NCI-H2029 (cell line): Measurements from ENCODE around the gene TRMT2B.
"Not testable (repeated sequence)": the region's sequence is repeated elsewhere in the genome, so short reads cannot be mapped to it uniquely, and the experiment has no call there.

Experiments
- DNase-seq: peaks from one replicate; lab custom pipeline; 2025; lab: John Stamatoyannopoulos, UW

Gene TRMT2B

GRCh38 chrX:101051549-101052302 is at the start of gene TRMT2B:
Gene TRMT2B, minus strand, starts transcription at chrX:101052111. Its CDS starts 9,822 bp downstream, at chrX:101042289.
- peak; percentile 50 for DNase-seq

- peak; percentile 85 for DNase-seq
Measured at GRCh38 chrX:101097546-101098453, 45.9 kb upstream of the TRMT2B start, which contains the start of gene CENPI. Gene CENPI, plus strand, starts transcription at chrX:101098204. Its CDS starts 2,867 bp downstream, at chrX:101101071.

- no peak for DNase-seq
Measured at GRCh38 chrX:101091817-101092216, 39.9 kb upstream of the TRMT2B start.

GRCh38 chrX:101081231-101081630 is 29.3 kb upstream of the TRMT2B start:
- DNase-seq: no peak

GRCh38 chrX:101080326-101081124 is 28.6 kb upstream of the TRMT2B start:
- DNase-seq: no peak

- DNase-seq: no peak
Measured at GRCh38 chrX:101079736-101080270, 27.9 kb upstream of the TRMT2B start.

- DNase-seq: no peak
Measured at GRCh38 chrX:101078716-101079598, 27.0 kb upstream of the TRMT2B start, which contains the start of gene TMEM35A. Gene TMEM35A, plus strand, starts transcription at chrX:101078879. Its CDS starts 124 bp downstream, at chrX:101079003.

- no peak for DNase-seq
Measured at GRCh38 chrX:101071582-101071981, 19.7 kb upstream of the TRMT2B start.

- DNase-seq: no peak
Measured at GRCh38 chrX:101062176-101062575, 10.3 kb upstream of the TRMT2B start.

GRCh38 chrX:101057093-101057714 is 5.3 kb upstream of the TRMT2B start:
- DNase-seq: no peak

GRCh38 chrX:101056551-101056950 is 4.6 kb upstream of the TRMT2B start:
- DNase-seq: not testable (repeated sequence)

GRCh38 chrX:101051153-101051548 is 760 bp downstream of the TRMT2B start:
- no peak for DNase-seq

GRCh38 chrX:101040197-101040596 is 11.7 kb downstream of the TRMT2B start:
- DNase-seq: no peak

GRCh38 chrX:101037231-101037630 is 14.7 kb downstream of the TRMT2B start:
- no peak for DNase-seq

- DNase-seq: no peak
Measured at GRCh38 chrX:101029665-101030064, 22.2 kb downstream of the TRMT2B start.

GRCh38 chrX:101028562-101028961 is 23.3 kb downstream of the TRMT2B start:
- DNase-seq: no peak

- no peak for DNase-seq
Measured at GRCh38 chrX:101025126-101025525, 26.8 kb downstream of the TRMT2B start.

GRCh38 chrX:101022020-101022419 is 29.9 kb downstream of the TRMT2B start:
- DNase-seq: no peak

GRCh38 chrX:101012031-101012430 is 39.9 kb downstream of the TRMT2B start:
- not testable (repeated sequence) for DNase-seq

- DNase-seq: no peak
Measured at GRCh38 chrX:101009090-101009489, 42.8 kb downstream of the TRMT2B start.
